ENCODE results near the gene ANKRD45. TPM values are rescaled to one million over a fixed set of nuclear protein-coding genes. Genes with fewer than 3 reads are reported as not detected.
"Not testable (repeated sequence)": the region's sequence is repeated elsewhere in the genome, so short reads cannot be mapped to it uniquely, and the experiment has no call there.

ANKRD45 gene
- total RNA-seq, 2 experiments from 2014 or later: not detected

DNA sequence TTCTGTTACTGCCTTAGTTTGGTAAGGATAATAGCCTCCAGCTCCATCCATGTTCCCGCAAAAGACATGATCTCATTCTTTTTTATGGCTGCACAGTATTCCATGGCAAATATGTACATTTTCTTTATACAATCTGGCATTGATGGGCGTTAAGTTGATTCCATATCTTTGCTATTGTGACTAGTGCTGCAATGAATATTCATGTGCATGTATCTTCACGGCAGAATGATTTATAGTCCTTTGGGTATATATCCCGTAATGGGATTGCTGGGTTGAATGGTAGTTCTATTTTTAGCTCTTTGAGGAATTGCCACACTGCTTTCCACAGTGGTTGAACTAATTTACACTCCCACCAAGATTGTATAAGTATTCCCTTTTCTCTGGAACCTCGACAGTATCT, 78.5 kb downstream of the ANKRD45 start:
- H3K27me3 Mint-ChIP-seq (ENCODE audit: low read depth); CTCF ChIA-PET; intact Hi-C loops (cut with micrococcal nuclease); H3K4me3 Mint-ChIP-seq; H3K9me3 Mint-ChIP-seq; H3K27ac Mint-ChIP-seq; DNase-seq; H3K4me1 Mint-ChIP-seq (ENCODE audit: low read depth); H3K36me3 Mint-ChIP-seq (ENCODE audit: low read depth): not testable (repeated sequence)

DNA sequence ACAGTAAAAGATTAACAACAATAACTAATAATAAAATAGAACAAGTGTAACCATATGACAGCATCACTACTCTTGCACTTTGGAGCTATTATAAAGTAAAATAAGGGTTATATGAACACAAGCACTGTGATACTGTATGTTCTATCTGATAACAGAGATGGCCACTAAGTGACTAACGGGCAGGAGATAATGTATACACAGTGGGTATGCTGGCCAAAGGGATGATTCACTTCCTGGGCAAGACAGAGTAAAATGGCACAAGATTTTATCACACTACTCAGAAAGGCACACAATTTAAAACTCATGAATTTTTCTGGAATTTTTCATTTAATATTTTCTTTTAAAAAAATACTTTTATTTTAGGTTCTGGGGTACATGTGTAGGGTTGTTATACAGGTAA, 79.1 kb downstream of the ANKRD45 start:
- CTCF ChIA-PET: no interaction called here
- H3K4me3 Mint-ChIP-seq: no peak overlapping the region
- no peaks in the 10 kb centered on the region for H3K27me3 Mint-ChIP-seq (ENCODE audit: low read depth)
- peaks cover 2% of the 10 kb centered on the region for H3K9me3 Mint-ChIP-seq
- no peak overlapping the region for H3K27ac Mint-ChIP-seq
- H3K36me3 Mint-ChIP-seq (ENCODE audit: low read depth): no peaks in the 10 kb centered on the region
- H3K4me1 Mint-ChIP-seq (ENCODE audit: low read depth): no peaks in the 10 kb centered on the region
- intact Hi-C loops (cut with micrococcal nuclease): no loop called here
- no peak for DNase-seq

DNA sequence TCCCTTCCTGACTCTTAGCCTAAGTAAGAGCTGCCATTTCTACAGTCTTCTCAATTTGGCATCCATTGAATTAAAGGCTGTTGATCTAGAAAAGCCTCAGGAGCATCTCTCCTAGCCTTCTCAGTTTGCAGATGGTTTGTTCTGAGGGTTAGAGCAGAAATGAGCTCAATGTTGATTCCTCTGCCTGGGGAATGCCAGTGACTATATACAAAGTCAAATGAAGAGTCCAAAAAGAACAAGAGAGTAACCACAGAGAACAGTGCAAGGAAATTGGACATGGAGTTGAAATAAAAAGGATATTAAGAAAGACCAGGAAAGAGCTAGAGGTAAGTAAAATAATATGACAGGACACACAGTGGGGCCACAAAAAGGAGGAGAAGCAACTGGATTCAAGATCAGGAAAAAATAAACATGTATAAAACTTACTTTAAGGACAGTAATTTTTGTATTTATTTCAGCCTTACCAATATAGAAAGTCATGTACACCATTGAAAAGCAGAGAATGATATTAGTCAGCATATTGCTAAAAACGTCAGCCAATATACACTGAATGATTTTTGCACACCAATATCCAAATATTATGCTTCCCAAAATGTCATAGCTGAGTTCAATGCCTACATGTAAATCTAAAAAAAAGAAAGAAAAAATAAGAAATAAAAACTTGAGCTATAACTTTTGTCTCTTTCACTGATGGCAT, 88.1 kb downstream of the ANKRD45 start:
- H3K4me1 Mint-ChIP-seq (ENCODE audit: low read depth): no peaks in the 10 kb centered on the region
- H3K4me3 Mint-ChIP-seq: no peak overlapping the region
- CTCF ChIA-PET: interaction anchor here (0.6 to 0.9 kb wide), 2 partner anchors 585 to 1103 kb away, joined by 3 read pairs; no protein-coding TSS in a partner anchor
- peaks cover under 1% of the 10 kb centered on the region for H3K9me3 Mint-ChIP-seq
- DNase-seq: no peak
- intact Hi-C loops (cut with micrococcal nuclease): no loop called here
- H3K27me3 Mint-ChIP-seq (ENCODE audit: low read depth): no peaks in the 10 kb centered on the region
- H3K27ac Mint-ChIP-seq: no peak overlapping the region
- H3K36me3 Mint-ChIP-seq (ENCODE audit: low read depth): no peaks in the 10 kb centered on the region

DNA sequence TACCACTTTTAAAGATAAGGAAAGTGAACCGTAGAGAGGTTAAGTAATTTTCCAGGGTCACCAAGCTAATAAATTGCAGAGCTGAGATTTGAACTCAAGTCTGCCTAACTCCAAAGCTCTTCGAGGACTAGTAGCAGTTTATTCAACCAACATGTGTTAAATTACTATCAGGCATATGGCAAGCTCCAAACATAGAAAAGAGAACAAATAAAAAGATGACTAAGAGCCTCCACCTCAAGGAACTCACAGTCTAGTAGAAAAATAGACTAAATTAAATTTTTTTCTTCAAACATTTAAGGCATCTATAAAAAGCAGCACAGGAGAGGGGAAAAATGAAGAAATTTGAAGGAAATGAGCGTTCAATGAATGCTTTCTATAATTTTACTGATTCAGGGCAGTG, 89.0 kb downstream of the ANKRD45 start:
- CTCF ChIA-PET: no interaction called here
- H3K9me3 Mint-ChIP-seq: no peaks in the 10 kb centered on the region
- H3K27me3 Mint-ChIP-seq (ENCODE audit: low read depth): no peaks in the 10 kb centered on the region
- no peak overlapping the region for H3K4me3 Mint-ChIP-seq
- H3K27ac Mint-ChIP-seq: no peak overlapping the region
- no peaks in the 10 kb centered on the region for H3K36me3 Mint-ChIP-seq (ENCODE audit: low read depth)
- intact Hi-C loops (cut with micrococcal nuclease): no loop called here
- DNase-seq: no peak
- no peaks in the 10 kb centered on the region for H3K4me1 Mint-ChIP-seq (ENCODE audit: low read depth)

DNA sequence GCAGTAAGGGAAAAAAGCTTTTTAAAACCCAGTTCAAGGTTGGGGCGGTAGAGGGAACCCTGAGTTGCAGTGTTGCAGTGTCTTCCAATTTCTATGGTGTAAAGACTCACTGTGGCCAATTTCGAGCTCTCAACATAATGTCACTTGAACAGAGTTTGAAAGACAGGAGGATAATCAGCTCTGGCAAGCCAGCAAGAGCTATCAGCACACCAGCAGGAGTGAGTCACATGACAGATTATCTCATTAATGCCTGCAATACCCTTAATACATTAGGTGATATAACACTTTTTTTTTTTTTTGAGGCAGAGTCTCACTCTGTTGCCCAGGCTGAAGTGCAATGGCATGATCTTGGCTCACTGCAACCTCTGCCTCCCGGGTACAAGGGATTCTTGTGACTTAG, 89.6 kb downstream of the ANKRD45 start:
- Mint-ChIP-seq H3K4me1 (ENCODE audit: low read depth) (no peaks in the 10 kb centered on the region), H3K27ac (no peak overlapping the region), H3K4me3 (no peak overlapping the region), H3K27me3 (ENCODE audit: low read depth) (no peaks in the 10 kb centered on the region), H3K36me3 (ENCODE audit: low read depth) (no peaks in the 10 kb centered on the region), H3K9me3 (no peaks in the 10 kb centered on the region)
- no peak for DNase-seq
- CTCF ChIA-PET: no interaction called here
- intact Hi-C loops (cut with micrococcal nuclease): no loop called here

DNA sequence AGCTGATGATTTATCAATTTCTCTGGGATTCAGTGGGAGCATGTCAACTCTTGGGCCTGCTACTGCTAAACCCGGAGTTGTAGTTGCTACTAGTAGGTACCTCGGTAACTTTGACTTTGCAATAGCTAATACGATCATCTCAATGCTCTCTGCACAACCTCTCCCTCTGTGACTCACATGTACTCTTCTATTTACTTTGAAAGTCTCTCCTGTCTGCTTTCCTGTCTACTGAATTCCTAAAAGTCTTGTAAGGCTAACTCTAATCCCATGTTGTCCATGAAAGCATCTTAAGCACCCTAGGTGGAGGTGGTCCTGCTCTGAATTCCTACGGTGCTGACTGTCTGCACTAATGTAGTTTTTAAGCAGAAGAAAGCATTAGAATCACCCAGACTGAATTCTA, 96.1 kb downstream of the ANKRD45 start:
- Mint-ChIP-seq H3K4me3 (no peak overlapping the region), H3K9me3 (no peaks in the 10 kb centered on the region), H3K4me1 (ENCODE audit: low read depth) (peaks cover 2% of the 10 kb centered on the region), H3K27me3 (ENCODE audit: low read depth) (no peaks in the 10 kb centered on the region), H3K27ac (no peak overlapping the region), H3K36me3 (ENCODE audit: low read depth) (no peaks in the 10 kb centered on the region)
- CTCF ChIA-PET: no interaction called here
- intact Hi-C loops (cut with micrococcal nuclease): no loop called here
- no peak for DNase-seq

DNA sequence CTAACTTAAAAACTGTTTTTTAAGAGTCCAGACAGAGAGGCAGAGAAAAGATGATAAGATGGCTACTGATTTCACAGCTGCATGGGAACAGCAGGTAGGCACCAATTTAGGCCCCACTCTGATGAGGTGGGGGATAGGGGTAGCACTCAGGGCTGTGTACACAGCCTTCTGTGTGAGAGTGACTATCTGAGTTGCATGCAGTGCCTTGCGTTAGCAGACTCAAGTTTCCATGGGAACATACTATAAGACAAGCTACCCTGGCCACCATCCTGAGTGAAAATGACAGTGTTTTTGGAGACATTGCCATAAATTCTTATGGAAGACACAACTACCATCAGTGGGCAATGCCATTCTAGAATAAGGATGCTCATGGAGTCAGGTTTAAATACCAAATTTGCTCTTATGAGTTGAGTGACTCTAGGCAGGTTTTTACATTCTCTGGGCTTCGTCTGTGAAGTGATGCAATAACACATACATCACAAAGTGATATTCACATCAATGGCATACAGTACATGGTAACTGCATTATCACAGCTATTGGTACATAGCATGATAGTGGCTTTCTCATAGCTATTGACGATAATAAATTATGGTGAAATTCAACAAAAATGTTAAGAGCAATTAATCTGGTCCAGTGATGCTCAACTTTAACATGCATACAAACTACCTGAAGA, 97.3 kb downstream of the ANKRD45 start:
- H3K4me3 Mint-ChIP-seq: no peak overlapping the region
- no peaks in the 10 kb centered on the region for H3K27me3 Mint-ChIP-seq (ENCODE audit: low read depth)
- peaks cover 5% of the 10 kb centered on the region for H3K9me3 Mint-ChIP-seq
- DNase-seq: no peak
- intact Hi-C loops (cut with micrococcal nuclease): no loop called here
- peaks cover 2% of the 10 kb centered on the region for H3K4me1 Mint-ChIP-seq (ENCODE audit: low read depth)
- H3K27ac Mint-ChIP-seq: no peak overlapping the region
- H3K36me3 Mint-ChIP-seq (ENCODE audit: low read depth): peaks cover 2% of the 10 kb centered on the region
- CTCF ChIA-PET: interaction anchor here (0.7 kb wide), 1 partner anchor 614 kb away, joined by 4 read pairs; no protein-coding TSS in a partner anchor

DNA sequence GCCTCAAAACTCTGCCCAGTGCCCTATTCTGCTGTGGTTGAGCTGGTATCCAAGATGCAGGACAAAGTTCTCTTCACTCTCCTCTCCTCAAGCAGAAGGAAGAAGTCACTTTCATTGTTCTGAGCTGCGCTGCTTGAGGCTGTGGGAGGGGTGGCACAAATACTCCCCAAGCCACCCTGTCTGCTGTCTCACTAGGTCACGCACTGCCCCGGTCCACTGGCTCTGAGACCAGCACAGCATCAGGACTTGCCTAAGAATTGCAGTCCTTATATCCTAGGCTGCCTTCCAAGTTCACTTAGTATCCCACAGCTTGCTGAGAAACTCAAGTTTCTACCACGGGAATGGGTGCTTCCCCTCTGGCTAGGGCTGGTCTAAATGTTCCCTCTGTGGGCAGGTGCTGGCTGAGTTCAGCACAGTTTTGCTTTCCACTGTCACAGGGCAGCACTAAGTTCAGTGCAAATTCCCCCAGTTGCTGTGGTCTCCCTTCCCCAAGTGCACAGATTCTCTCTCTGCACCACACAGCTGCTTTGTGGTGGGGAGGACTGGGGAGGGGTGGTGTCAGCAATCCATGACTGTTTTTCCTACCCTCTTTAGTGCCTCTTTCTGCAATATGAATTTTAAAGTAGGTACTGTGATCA, 99.2 kb downstream of the ANKRD45 start:
- intact Hi-C loops (cut with micrococcal nuclease): no loop called here
- no peak overlapping the region for H3K4me3 Mint-ChIP-seq
- CTCF ChIA-PET: no interaction called here

DNA sequence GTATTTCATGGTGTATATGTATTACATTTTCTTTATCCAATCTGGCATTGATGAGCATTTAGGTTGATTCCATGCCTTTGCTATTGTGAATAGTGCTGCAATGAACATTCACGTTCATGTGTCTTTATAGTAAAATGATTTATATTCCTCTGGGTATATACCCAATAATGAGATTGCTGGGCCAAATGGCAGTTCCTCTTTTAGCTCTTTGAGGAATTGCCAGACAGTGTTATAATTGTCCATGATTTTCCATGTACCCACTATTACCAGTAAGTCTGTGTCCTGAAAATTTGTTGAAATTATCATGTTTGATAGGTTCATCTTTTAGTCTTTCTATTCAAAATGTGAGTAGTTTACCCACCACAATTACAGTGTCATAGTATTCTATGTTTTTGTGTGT, 101.2 kb downstream of the ANKRD45 start:
- peaks cover 2% of the 10 kb centered on the region for H3K4me1 Mint-ChIP-seq (ENCODE audit: low read depth)
- H3K27me3 Mint-ChIP-seq (ENCODE audit: low read depth): no peaks in the 10 kb centered on the region
- CTCF ChIA-PET: no interaction called here
- DNase-seq: no peak
- intact Hi-C loops (cut with micrococcal nuclease): no loop called here
- no peak overlapping the region for H3K27ac Mint-ChIP-seq
- peaks cover 2% of the 10 kb centered on the region for H3K36me3 Mint-ChIP-seq (ENCODE audit: low read depth)
- no peak overlapping the region for H3K4me3 Mint-ChIP-seq
- peaks cover 15% of the 10 kb centered on the region for H3K9me3 Mint-ChIP-seq

More for the DNA sequence above, 99.2 kb downstream of the ANKRD45 start:
- Mint-ChIP-seq H3K27me3 (ENCODE audit: low read depth) (no peaks in the 10 kb centered on the region), H3K27ac (no peak overlapping the region), H3K9me3 (peaks cover 15% of the 10 kb centered on the region), H3K4me1 (ENCODE audit: low read depth) (peaks cover 2% of the 10 kb centered on the region), H3K36me3 (ENCODE audit: low read depth) (peaks cover 2% of the 10 kb centered on the region)
- peak; percentile 17 for DNase-seq

DNA sequence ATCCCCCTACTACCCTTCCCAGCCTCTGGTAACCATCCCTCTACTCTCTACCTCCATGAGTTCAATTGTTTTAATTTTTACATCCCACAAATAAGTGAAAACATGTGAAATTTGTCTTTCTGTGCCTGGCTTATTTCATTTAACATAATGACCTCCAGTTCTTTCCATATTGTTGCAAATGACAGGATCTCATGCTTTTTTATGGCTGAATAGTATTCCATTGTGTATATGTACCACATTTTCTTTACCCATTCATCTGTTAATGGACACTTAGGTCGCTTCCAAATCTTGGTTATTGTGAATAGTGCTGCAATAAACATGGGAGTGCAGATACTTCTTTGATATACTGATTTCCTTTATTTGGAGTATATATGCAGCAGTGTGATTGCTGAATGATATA, 105.8 kb downstream of the ANKRD45 start:
- H3K27ac Mint-ChIP-seq; CTCF ChIA-PET; DNase-seq; H3K27me3 Mint-ChIP-seq (ENCODE audit: low read depth); H3K4me3 Mint-ChIP-seq; H3K36me3 Mint-ChIP-seq (ENCODE audit: low read depth); intact Hi-C loops (cut with micrococcal nuclease); H3K4me1 Mint-ChIP-seq (ENCODE audit: low read depth): not testable (repeated sequence)
- peaks cover 15% of the 10 kb centered on the region for H3K9me3 Mint-ChIP-seq

DNA sequence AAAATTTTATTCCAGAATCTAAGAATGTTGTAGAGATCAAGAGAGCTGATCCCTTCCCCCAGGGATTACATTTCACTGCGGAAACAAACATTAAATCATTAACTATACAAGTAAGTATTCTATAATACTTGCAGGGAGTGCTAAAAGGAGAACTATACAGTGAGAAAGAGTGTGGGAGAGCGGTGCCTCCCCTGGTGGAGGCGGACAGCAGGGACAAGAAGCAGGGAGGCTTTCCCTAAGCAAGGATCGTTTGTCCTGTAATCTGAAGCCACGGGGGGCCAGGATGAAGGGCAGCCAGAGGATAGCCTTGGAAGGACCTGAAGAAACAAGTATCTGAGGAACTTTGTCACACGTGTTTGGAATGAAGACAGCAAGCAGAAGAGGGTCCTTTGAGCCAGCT, 106.8 kb downstream of the ANKRD45 start:
- Mint-ChIP-seq H3K9me3 (peaks cover 13% of the 10 kb centered on the region), H3K4me1 (ENCODE audit: low read depth) (peaks cover 6% of the 10 kb centered on the region), H3K27me3 (ENCODE audit: low read depth) (no peaks in the 10 kb centered on the region), H3K4me3 (no peak overlapping the region), H3K27ac (no peak overlapping the region), H3K36me3 (ENCODE audit: low read depth) (peaks cover 2% of the 10 kb centered on the region)
- CTCF ChIA-PET: no interaction called here
- DNase-seq: no peak
- intact Hi-C loops (cut with micrococcal nuclease): no loop called here

DNA sequence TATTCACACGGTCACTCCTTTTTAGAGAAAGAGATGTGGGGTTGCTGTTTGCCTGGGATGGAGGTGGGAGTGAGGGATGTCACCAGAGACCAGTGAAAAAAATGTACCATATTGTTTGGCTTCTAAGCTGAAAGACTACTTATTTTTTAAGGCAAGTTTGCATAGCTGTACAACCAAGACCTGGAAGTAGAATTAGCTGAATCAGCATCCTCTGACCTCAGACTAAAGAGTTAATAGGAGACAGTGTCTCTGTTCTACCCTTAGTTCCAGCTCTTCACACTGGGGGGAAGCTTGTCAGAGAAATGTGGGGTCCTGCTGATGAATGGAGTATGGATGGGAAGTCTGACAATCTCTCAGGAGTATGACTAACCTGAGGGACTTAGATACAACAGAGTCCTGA, 108.4 kb downstream of the ANKRD45 start:
- Mint-ChIP-seq H3K4me1 (ENCODE audit: low read depth) (peaks cover 6% of the 10 kb centered on the region), H3K9me3 (peaks cover 2% of the 10 kb centered on the region), H3K27ac (no peak overlapping the region), H3K4me3 (no peak overlapping the region), H3K36me3 (ENCODE audit: low read depth) (no peaks in the 10 kb centered on the region), H3K27me3 (ENCODE audit: low read depth) (no peaks in the 10 kb centered on the region)
- intact Hi-C loops (cut with micrococcal nuclease): no loop called here
- DNase-seq: no peak
- CTCF ChIA-PET: no interaction called here
